Posterior vena cava (tissue), 2 donors: Measurements from ENCODE around the gene CSNK1G2. TPM values are rescaled to one million over a fixed set of nuclear protein-coding genes. Genes with fewer than 3 reads are reported as not detected.

Source experiments
- total RNA-seq, 2 donors: library from RNA; stranded (reverse); fragmentation: NEBNext Ultra II Directional; extraction: Animal tissue kit (Norgen Biotek cat#: 25700); gene quantifications; one replicate each; pipeline ENCODE4 v1.2.1, GENCODE V29; 2021
- donor health status: DM: yes; HTN: yes; CAD: no.
- donor health status: DM: yes; HTN: yes; CAD: no.

The CSNK1G2 gene
- total RNA-seq, 2 donors from 2014 or later = 30.2 to 36.9 TPM

Other genes starting within 250 kb of the CSNK1G2 start
- gene ONECUT3, start 187.7 kb upstream of the CSNK1G2 start, total RNA-seq = not detected
- 1 to 10 TPM; 1.1 to 2.0 TPM for gene ATP8B3, start 128.9 kb upstream of the CSNK1G2 start, total RNA-seq
- gene REXO1, start 92.7 kb upstream of the CSNK1G2 start, total RNA-seq = 10 to 100 TPM; 22.8 to 27.4 TPM
- gene KLF16, start 77.6 kb upstream of the CSNK1G2 start, total RNA-seq = 10 to 100 TPM in 1 of 2 donors, 1 to 10 TPM in 1; 9.4 to 16.2 TPM
- gene ABHD17A, start 55.7 kb upstream of the CSNK1G2 start, total RNA-seq = 10 to 100 TPM; 49.9 to 51.4 TPM
- 1 to 10 TPM; 3.0 to 3.6 TPM for gene ADAT3, start 35.8 kb upstream of the CSNK1G2 start, total RNA-seq
- 10 to 100 TPM; 35.6 to 36.6 TPM for gene SCAMP4, start 35.8 kb upstream of the CSNK1G2 start, total RNA-seq
- gene BTBD2, start 74.5 kb downstream of the CSNK1G2 start, total RNA-seq = 10 to 100 TPM; 44.6 to 52.1 TPM
- gene MKNK2, start 110.1 kb downstream of the CSNK1G2 start, total RNA-seq = 100 to 1,000 TPM in 1 of 2 donors, 10 to 100 TPM in 1; 99.6 to 126 TPM
- 10 to 100 TPM; 55.8 to 57.1 TPM for gene MOB3A, start 155.2 kb downstream of the CSNK1G2 start, total RNA-seq
- 1 to 10 TPM in 1 of 2 donors, under 1 TPM in 1; 0.90 to 2.4 TPM for gene IZUMO4, start 155.7 kb downstream of the CSNK1G2 start, total RNA-seq
- 10 to 100 TPM; 73.9 to 93.3 TPM for gene AP3D1, start 210.4 kb downstream of the CSNK1G2 start, total RNA-seq
- 10 to 100 TPM; 14.7 to 23.3 TPM for gene DOT1L, start 222.8 kb downstream of the CSNK1G2 start, total RNA-seq